Measurements from ENCODE around the gene FECH. TPM values are rescaled to one million over a fixed set of nuclear protein-coding genes. Genes with fewer than 3 reads are reported as not detected.

Gene FECH
- total and polyA plus RNA-seq, 10 of the 15 experiments (the other 5 are each of a cell fraction or from before 2014, with no cell fraction given), result 9.9 to 50.0 (median 30.1) TPM

DNA sequence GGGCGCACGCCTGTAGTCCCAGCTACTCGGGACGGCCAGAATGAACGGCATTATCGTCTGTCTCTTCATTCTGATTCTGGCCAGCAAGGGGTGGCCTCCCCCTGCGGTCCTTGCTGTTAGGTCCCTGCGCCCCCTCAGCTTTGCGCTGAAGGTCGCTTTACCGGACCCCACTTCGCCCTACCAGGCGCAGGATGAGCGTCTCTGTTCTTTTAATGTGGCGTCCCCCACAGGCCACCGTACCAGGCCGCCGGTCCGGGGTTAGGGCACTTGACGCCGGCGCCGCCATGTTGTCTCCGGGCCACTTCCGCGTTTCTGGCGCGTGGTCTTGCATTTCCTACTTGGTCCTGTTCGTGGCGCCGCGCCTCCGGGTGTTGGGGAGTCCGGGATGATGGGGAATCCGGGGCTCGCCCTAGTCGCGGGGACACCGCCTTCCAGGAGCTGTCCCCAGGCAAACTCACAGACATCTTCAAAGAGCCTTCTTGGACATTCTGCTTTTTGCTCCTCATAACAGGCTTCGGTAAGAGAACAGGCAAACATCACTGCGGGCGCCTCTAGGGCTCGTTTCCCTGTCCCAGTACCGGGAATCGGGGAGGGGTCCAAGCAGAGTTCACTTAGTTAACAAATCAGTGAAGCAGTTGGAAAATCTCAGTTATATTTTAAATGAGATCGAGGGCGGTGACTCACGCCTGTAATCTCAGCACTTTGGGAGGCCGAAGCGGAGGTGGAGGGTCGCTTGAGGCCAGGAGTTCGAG, 43.7 kb upstream of the FECH start (continued):
- TF ChIP-seq, protein P1, sequence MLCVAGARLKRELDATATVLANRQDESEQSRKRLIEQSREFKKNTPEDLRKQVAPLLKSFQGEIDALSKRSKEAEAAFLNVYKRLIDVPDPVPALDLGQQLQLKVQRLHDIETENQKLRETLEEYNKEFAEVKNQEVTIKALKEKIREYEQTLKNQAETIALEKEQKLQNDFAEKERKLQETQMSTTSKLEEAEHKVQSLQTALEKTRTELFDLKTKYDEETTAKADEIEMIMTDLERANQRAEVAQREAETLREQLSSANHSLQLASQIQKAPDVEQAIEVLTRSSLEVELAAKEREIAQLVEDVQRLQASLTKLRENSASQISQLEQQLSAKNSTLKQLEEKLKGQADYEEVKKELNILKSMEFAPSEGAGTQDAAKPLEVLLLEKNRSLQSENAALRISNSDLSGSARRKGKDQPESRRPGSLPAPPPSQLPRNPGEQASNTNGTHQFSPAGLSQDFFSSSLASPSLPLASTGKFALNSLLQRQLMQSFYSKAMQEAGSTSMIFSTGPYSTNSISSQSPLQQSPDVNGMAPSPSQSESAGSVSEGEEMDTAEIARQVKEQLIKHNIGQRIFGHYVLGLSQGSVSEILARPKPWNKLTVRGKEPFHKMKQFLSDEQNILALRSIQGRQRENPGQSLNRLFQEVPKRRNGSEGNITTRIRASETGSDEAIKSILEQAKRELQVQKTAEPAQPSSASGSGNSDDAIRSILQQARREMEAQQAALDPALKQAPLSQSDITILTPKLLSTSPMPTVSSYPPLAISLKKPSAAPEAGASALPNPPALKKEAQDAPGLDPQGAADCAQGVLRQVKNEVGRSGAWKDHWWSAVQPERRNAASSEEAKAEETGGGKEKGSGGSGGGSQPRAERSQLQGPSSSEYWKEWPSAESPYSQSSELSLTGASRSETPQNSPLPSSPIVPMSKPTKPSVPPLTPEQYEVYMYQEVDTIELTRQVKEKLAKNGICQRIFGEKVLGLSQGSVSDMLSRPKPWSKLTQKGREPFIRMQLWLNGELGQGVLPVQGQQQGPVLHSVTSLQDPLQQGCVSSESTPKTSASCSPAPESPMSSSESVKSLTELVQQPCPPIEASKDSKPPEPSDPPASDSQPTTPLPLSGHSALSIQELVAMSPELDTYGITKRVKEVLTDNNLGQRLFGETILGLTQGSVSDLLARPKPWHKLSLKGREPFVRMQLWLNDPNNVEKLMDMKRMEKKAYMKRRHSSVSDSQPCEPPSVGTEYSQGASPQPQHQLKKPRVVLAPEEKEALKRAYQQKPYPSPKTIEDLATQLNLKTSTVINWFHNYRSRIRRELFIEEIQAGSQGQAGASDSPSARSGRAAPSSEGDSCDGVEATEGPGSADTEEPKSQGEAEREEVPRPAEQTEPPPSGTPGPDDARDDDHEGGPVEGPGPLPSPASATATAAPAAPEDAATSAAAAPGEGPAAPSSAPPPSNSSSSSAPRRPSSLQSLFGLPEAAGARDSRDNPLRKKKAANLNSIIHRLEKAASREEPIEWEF (IDR thresholded peaks at IDR 0.05; ENCODE audit: insufficient replicate concordance, low read depth, low read length), result no peak
- peak; percentile 39; the same call in 1 of the 2 replicates for TF ChIP-seq JUND (IDR thresholded peaks at IDR 0.05; ENCODE audit: low read depth, low read length)
- peak; percentile 100 for TF ChIP-seq YY1 (IDR thresholded peaks at IDR 0.05; ENCODE audit: low read depth, low read length)
- TF ChIP-seq, protein P2, sequence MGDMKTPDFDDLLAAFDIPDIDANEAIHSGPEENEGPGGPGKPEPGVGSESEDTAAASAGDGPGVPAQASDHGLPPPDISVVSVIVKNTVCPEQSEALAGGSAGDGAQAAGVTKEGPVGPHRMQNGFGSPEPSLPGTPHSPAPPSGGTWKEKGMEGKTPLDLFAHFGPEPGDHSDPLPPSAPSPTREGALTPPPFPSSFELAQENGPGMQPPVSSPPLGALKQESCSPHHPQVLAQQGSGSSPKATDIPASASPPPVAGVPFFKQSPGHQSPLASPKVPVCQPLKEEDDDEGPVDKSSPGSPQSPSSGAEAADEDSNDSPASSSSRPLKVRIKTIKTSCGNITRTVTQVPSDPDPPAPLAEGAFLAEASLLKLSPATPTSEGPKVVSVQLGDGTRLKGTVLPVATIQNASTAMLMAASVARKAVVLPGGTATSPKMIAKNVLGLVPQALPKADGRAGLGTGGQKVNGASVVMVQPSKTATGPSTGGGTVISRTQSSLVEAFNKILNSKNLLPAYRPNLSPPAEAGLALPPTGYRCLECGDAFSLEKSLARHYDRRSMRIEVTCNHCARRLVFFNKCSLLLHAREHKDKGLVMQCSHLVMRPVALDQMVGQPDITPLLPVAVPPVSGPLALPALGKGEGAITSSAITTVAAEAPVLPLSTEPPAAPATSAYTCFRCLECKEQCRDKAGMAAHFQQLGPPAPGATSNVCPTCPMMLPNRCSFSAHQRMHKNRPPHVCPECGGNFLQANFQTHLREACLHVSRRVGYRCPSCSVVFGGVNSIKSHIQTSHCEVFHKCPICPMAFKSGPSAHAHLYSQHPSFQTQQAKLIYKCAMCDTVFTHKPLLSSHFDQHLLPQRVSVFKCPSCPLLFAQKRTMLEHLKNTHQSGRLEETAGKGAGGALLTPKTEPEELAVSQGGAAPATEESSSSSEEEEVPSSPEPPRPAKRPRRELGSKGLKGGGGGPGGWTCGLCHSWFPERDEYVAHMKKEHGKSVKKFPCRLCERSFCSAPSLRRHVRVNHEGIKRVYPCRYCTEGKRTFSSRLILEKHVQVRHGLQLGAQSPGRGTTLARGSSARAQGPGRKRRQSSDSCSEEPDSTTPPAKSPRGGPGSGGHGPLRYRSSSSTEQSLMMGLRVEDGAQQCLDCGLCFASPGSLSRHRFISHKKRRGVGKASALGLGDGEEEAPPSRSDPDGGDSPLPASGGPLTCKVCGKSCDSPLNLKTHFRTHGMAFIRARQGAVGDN (IDR thresholded peaks at IDR 0.05), result peak; percentile 66
- TF ChIP-seq BHLHE40 (IDR thresholded peaks at IDR 0.05; ENCODE audit: borderline replicate concordance in 1 of 2, low read depth in 2 of 2, low read length in 1 of 2), result peak in 1 of 2 experiments; percentile 49; a peak in 1 of 4 replicates
- peak; percentile 68 for TF ChIP-seq EED (IDR thresholded peaks at IDR 0.05; ENCODE audit: low read depth)
- no peak for TF ChIP-seq FOS (IDR thresholded peaks at IDR 0.05; ENCODE audit: borderline replicate concordance, extremely low read depth, insufficient read length)
- TF ChIP-seq, protein P3, sequence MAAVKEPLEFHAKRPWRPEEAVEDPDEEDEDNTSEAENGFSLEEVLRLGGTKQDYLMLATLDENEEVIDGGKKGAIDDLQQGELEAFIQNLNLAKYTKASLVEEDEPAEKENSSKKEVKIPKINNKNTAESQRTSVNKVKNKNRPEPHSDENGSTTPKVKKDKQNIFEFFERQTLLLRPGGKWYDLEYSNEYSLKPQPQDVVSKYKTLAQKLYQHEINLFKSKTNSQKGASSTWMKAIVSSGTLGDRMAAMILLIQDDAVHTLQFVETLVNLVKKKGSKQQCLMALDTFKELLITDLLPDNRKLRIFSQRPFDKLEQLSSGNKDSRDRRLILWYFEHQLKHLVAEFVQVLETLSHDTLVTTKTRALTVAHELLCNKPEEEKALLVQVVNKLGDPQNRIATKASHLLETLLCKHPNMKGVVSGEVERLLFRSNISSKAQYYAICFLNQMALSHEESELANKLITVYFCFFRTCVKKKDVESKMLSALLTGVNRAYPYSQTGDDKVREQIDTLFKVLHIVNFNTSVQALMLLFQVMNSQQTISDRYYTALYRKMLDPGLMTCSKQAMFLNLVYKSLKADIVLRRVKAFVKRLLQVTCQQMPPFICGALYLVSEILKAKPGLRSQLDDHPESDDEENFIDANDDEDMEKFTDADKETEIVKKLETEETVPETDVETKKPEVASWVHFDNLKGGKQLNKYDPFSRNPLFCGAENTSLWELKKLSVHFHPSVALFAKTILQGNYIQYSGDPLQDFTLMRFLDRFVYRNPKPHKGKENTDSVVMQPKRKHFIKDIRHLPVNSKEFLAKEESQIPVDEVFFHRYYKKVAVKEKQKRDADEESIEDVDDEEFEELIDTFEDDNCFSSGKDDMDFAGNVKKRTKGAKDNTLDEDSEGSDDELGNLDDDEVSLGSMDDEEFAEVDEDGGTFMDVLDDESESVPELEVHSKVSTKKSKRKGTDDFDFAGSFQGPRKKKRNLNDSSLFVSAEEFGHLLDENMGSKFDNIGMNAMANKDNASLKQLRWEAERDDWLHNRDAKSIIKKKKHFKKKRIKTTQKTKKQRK (IDR thresholded peaks at IDR 0.05; ENCODE audit: low read depth, low read length), result no peak
- TF ChIP-seq NR2F1 (conservative IDR thresholded peaks at IDR 0.05), result no peak
- TF ChIP-seq, protein P4, sequence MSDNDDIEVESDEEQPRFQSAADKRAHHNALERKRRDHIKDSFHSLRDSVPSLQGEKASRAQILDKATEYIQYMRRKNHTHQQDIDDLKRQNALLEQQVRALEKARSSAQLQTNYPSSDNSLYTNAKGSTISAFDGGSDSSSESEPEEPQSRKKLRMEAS (IDR thresholded peaks at IDR 0.05; ENCODE audit: low read depth, low read length), result peak; percentile 94
- TF ChIP-seq RB1 (IDR thresholded peaks at IDR 0.05; ENCODE audit: borderline replicate concordance), result peak; percentile 78; the same call in 1 of the 2 replicates
- TF ChIP-seq EGR1 (IDR thresholded peaks at IDR 0.05; ENCODE audit: borderline replicate concordance in 1 of 2, low read depth in 2 of 2, low read length in 2 of 2), result peak in 1 of 2 experiments; percentile 25; a peak in 1 of 3 replicates

Measured in GM12878 (cell line).